ENCODE results near the gene MYH7.

DNA sequence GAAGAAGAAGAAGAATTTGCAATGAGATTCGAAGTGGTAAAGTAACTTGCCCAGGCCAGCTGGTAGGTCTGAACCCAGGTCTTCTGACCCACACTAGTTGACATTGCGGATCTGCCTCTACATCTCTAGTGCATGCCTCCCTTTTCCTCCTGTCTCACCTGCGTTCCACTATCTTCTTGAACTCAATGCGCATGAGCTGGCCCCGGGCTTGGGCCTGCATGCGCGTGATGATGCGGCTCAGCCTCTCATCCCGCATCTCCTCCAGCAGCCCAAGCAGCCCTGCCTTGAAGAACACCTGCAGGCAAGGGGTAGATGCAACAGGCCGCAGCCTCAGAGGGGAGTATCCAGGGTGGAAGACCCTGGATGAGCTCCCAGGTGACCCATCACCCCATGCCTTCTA lies 39.3 kb downstream of the MYH7 start:
- no peak for TF ChIP-seq POLR2A (IDR thresholded peaks at IDR 0.05)
- no peak for TF ChIP-seq POLR2AphosphoS5 (IDR thresholded peaks at IDR 0.05)
- TF ChIP-seq, protein P1, sequence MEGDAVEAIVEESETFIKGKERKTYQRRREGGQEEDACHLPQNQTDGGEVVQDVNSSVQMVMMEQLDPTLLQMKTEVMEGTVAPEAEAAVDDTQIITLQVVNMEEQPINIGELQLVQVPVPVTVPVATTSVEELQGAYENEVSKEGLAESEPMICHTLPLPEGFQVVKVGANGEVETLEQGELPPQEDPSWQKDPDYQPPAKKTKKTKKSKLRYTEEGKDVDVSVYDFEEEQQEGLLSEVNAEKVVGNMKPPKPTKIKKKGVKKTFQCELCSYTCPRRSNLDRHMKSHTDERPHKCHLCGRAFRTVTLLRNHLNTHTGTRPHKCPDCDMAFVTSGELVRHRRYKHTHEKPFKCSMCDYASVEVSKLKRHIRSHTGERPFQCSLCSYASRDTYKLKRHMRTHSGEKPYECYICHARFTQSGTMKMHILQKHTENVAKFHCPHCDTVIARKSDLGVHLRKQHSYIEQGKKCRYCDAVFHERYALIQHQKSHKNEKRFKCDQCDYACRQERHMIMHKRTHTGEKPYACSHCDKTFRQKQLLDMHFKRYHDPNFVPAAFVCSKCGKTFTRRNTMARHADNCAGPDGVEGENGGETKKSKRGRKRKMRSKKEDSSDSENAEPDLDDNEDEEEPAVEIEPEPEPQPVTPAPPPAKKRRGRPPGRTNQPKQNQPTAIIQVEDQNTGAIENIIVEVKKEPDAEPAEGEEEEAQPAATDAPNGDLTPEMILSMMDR (IDR thresholded peaks at IDR 0.05): no peak
